B cell (primary cell): ENCODE data around the gene LHX5.

Experiments
- EZH2 ChIP-seq: IDR thresholded peaks from 2 replicates; pipeline ENCODE4 v1.6.1; 2012; ENCODE audit warnings: borderline replicate concordance, low read depth, mild to moderate bottlenecking, moderate library complexity, low read length; ENCODE audit not compliant: insufficient read depth, poor library complexity, severe bottlenecking
- TF ChIP-seq, protein P1 (sequence below): fragments of 200-600 bp; IDR thresholded peaks from one replicate; pipeline ENCODE4 v1.8.0; 2022; ENCODE audit warnings: antibody characterized with exemption, mild to moderate bottlenecking

DNA sequence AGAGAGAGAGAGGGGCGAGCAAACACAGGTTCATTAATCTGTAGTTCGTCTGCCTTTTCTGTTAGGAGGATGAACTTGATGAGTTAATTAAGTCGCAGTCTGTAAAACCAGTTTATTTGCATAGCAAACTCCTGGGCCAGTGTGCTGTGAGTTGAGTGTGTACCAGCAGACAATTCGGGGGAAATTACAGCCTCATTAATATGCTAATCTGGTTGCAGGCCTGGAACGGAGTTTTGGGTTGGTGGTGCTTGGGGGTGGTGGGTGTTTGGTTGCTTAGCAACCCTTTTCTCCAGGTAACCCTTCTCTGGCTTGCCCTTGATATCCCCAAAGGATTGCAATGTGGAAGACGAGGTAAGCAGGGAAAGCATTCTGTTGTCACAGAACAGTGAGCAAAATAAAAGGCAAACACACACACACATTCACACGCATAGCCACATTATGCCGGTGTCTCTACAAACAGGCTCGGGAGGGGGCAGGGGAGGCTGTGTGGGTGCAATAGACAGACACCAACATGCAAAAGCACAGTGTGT, 29.2 kb upstream of the LHX5 start:
- TF ChIP-seq, protein P1, sequence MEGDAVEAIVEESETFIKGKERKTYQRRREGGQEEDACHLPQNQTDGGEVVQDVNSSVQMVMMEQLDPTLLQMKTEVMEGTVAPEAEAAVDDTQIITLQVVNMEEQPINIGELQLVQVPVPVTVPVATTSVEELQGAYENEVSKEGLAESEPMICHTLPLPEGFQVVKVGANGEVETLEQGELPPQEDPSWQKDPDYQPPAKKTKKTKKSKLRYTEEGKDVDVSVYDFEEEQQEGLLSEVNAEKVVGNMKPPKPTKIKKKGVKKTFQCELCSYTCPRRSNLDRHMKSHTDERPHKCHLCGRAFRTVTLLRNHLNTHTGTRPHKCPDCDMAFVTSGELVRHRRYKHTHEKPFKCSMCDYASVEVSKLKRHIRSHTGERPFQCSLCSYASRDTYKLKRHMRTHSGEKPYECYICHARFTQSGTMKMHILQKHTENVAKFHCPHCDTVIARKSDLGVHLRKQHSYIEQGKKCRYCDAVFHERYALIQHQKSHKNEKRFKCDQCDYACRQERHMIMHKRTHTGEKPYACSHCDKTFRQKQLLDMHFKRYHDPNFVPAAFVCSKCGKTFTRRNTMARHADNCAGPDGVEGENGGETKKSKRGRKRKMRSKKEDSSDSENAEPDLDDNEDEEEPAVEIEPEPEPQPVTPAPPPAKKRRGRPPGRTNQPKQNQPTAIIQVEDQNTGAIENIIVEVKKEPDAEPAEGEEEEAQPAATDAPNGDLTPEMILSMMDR = no peak
- TF ChIP-seq EZH2 = no peak
